CD4-positive, alpha-beta T cell treated with Interleukin-6 for 4 hours (primary cell): ENCODE results near the gene HSD17B8.
"Not testable (repeated sequence)": the region's sequence is repeated elsewhere in the genome, so short reads cannot be mapped to it uniquely, and the experiment has no call there.

ENCODE experiments used
- DNase-seq: peaks from one replicate; pipeline ENCODE4 v3.0.0-alpha.2; 2020; ENCODE audit warnings: mixed read lengths

HSD17B8 gene

DNA sequence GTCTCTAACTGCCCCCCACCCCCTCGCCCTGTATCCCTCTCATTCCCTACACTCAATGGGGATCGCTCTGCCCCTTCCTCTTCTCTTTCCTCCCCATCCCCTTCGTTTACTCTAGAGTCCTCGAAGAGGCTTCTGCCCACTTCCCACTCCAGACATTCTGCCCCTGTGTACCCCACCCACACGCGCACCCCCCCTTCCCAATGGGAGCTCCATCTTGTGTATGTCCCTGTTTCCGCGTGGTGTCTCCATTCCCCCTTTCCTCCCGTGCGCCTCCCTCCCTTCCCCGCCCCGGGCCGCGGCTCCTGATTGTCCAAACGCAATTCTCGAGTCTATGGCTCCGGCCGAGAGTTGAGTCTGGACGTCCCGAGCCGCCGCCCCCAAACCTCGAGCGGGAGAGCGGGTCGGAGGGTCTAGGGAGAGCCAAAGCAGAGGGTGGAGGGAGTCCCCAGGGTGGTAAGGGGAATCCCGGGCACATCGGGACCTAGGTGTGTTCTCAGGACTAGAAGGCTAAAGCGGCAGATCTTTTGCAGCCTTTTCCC lies 3.2 kb downstream of the HSD17B8 start:
- DNase-seq = peak; percentile 13

DNA sequence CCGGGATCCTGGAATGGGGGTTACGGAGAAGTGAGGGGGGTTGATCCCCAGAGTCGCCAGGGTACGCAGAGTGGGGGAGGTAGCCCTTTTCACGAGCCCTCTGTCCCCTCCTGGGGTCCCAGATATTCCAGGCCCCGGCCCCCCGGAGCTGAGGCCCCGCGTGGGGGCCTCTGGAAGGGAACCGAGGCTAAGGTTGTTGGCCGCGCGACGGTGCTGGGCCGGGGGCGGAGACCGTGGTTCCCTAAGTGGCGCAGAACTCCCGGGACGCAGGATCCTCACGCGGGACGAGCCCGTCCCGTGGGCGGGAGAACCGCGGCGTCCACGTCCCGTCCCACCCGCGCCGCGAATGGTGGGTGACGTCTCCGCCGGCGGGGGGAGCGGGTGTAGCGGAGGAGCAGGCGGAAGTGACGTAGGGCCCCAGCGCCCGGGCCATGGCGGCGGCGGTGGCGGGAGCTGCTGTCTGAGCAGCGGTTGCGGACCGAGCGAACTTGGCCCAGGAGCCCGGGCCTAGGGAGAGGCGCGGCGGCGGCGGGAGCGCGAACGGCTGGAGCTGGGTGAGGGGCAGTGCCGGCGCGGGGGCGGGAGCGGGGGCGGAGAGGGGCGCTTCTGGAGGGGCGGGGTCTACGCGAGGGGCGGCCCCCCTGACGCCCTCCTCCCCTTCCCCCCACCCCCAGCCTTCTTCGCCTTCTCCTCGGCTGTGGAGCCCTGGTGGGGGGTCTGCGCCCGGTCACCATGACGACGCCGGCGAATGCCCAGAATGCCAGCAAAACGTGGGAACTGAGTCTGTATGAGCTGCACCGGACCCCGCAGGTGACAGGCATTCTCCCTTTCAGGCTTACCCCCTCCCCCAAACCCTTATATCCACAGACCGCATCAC lies 3.9 kb downstream of the HSD17B8 start, which contains the start of gene RING1:
Gene RING1 (plus strand): TSS at position 410 of the 877 bp plus-strand sequence. CDS start 323 bp downstream, at position 733.
- peak; percentile 91 for DNase-seq

DNA sequence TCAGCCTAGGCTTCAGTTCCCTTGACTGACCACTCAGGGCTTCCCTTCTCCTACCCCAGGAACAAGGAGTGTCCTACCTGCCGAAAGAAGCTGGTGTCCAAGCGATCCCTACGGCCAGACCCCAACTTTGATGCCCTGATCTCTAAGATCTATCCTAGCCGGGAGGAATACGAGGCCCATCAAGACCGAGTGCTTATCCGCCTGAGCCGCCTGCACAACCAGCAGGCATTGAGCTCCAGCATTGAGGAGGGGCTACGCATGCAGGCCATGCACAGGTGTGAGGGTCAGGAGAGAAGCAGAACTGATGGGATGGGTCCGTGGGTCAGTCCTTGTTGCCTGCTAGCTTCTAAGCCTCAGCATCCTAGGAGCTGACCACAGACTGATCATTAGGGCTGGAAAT lies 5.4 kb downstream of the HSD17B8 start:
- DNase-seq = no peak

DNA sequence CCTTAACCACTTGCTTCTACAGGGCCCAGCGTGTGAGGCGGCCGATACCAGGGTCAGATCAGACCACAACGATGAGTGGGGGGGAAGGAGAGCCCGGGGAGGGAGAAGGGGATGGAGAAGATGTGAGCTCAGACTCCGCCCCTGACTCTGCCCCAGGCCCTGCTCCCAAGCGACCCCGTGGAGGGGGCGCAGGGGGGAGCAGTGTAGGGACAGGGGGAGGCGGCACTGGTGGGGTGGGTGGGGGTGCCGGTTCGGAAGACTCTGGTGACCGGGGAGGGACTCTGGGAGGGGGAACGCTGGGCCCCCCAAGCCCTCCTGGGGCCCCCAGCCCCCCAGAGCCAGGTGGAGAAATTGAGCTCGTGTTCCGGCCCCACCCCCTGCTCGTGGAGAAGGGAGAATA lies 6.7 kb downstream of the HSD17B8 start:
- no peak for DNase-seq

DNA sequence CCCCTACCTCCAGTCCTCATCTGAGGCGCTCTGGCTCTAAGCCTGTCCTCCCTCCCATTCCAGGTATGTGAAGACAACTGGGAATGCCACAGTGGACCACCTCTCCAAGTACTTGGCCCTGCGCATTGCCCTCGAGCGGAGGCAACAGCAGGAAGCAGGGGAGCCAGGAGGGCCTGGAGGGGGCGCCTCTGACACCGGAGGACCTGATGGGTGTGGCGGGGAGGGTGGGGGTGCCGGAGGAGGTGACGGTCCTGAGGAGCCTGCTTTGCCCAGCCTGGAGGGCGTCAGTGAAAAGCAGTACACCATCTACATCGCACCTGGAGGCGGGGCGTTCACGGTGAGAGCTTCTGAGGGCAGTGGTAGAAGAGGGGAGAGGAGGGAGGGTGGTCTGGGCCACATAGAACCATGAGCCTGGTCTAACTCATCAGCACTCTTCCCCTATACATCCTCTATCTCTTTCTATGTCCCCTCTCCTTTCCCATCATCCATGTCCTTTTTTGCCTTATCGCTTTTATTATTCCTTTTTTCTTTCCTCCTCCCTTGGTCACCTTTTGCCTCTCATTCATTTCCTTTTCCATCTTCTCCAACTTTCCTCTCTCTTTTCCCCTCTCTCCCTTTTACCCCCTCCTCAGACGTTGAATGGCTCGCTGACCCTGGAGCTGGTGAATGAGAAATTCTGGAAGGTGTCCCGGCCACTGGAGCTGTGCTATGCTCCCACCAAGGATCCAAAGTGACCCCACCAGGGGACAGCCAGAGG lies 7.4 kb downstream of the HSD17B8 start:
- DNase-seq = no peak

DNA sequence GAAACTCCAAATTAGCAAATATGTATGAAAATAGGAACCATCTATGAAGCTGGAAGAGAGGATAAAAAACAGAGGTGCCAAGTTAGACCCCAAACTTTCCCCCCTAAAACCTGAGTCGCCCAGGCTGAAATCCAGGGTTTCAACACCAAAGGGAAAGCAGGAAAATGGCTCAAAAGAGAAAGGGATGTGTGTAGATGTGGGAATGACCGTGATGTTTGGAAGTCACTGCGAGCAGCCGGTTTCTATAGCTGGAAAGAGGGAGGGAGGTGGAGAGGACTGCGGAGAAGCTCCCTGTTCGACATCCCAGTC lies 8.4 kb downstream of the HSD17B8 start:
- no peak for DNase-seq

DNA sequence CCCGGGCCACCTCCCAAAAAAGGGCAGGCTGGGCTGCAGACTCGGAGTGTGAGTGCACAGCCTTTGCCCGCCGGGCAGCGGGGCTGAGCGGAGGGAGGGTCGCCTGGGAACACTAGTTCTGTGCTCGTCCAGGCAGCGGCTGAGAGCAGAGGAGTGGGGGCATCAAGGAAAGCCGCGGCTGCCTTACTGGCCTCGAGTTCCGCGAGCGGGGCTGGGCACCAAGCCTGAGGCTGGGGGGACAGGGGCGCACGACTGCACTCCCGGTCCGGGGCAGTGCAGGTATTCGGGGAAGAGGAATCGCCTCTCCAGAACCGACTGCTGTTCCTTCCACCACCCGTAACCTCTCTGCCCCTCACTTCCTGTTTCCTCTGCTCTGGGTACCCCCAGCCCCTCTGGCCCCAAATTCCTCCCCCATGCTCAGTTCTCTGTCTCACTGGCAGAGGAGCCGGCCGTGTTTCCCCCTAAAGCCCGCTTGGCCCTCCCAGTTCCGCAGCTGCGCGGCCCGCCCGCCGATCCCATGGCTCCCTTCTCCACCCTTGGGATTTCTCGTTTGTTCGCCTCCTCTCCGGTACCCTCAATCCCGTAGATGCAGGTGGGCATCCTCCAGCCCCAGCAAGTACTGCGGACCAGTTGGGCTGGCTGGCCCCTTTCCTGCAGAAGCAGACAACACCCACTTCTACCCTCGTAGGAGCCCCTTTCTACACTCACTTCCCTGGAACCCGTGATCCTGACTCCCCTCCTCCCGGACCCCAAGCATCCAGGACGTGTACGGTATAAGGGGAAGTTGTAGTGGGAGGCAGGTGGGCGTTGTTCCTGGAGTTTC lies 8.9 kb downstream of the HSD17B8 start:
- no peak for DNase-seq

DNA sequence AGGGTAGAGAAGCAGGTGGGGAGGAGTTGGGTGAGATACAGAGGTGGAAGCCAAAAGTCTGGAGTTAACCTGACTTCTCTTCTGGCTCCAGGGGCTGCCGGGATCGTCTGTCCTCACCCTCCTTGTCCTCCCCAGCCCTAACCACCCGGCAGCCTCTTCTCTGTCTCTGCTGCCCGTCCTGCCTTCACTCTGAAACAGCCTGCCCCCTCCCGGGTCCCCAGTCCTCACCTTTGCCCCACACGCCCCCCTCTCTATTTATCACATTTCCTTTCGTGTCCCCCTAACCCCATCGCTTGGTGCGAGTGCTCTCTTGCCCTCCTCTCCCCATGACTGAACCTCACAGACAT lies 9.5 kb downstream of the HSD17B8 start:
- no peak for DNase-seq

DNA sequence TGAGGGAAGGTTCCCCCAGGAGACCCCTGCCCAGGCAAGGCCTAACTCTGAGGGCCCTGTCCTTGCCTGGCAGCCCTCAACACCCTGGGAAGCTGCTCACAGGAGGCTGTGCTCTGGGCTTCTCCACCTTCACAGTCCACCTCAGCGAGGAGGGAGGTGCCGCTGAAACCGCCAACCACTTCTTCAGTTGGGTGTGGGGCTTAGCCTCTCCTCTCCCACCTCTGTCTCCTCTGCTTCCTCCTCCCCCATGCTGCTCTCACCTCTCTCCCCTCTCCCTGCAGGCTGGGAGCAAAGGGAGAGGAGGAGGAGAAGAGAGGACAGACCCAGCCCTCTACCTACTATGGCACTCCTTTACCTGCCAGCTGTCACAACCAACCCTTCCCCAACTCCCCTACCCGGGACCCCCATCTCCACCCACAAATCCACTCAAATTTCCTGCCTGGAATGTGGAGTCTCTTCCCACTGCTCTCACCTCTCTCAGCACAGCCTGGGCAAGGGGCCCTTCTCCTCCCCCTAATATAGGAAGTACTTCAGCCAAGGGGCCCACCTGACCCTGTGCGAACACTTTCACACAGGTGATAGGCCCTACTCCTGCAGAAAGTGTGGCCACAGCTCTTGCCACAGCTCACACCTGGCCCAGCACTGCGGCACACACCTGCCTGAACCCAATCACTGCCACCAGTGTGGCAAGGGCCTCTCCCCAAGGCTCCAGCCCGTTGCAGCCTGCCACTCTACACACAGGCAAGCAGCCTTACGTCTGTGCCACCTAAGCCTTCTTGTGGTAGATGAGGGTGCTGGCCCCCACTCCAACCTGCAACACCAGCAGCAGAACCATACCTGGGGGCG lies 11.0 kb downstream of the HSD17B8 start:
- no peak for DNase-seq

DNA sequence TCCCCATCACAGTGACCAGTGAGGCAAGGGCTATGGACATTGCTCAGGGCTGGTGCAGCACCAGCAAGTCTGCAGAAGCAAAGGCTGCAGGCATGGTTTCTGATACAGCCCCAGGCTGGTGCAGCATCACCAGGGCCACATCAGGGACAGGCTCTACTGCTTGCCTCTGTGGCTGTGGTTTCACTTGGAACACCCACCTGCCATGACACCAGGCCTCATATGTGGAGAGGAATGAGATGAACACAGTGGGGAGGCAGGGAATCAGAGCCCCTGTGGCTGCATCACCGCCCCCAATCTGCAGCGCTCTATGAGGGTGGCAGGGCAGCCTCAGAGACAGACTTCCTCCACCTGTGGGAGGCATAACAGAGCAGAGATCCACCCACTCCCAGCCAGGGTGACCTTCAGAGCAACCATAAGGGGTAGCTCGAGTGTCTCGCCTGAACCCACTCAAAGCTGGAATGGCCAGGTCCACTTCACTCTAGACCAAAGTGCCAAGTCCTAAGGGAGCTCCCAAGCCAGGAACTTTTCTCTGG lies 11.7 kb downstream of the HSD17B8 start:
- no peak for DNase-seq

DNA sequence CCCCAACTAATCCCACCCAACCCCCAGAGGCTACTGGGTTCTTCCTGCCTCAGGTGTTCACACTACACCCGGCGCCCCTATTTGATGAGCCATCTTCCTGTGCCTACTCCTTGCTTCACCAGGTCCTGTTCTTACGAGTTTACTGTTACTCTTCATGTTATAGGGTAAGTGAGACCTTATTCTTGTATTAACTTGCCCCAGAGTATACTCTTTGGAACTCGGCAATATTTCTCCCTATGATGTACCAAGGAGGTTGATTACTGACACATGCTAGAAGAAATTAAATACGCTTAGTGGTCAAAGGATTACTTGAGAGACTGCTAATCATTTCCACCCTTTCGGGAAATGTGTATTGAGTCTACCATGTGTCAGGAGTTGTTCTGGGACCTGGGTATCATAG lies 12.8 kb downstream of the HSD17B8 start:
- DNase-seq = no peak

DNA sequence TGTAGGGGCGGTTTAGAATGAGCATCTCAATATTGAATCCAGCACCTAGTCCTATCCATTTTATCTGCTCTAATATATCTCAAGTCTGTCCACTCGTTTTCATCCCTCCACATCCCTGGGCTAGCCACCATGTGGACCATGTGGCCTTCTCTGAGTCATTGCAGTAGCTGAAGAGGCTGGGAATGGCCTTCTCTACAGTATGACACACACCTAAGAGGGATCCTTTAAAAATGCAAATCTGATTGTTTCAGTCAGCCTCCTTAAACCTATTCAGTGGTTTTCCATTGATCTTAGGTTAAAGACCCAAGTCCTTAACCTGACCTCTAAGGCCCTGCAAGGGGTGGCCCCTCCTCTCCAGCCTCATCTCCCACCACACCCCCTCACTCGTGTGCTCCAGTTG lies 13.2 kb downstream of the HSD17B8 start:
- DNase-seq = no peak

DNA sequence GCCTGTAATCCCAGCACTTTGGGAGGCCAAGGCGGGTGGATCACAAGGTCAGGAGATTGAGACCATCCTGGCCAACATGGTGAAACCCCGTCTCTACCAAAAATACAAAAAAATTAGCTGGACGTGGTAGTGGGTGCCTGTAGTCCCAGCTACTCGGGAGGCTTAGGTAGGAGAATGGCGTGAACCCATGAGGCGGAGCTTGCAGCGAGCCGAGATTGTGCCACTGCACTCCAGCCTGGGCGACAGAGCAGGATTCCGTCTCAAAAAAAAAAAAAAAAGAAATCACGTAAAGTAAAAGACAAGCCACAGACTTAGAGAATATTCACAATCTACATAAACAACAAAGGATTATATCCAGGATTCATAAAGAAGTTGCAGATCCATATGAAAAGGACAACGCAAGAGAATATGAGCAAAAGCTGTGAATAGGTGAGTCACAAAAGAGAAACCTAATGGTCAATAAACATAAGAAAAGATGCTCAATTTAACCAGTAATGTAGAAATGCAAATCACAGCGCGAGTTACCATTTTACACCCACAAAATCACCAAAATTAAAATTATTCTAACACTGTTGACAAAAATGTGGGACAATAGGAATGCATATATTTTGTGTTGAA lies 22.2 kb downstream of the HSD17B8 start:
- not testable (repeated sequence) for DNase-seq

DNA sequence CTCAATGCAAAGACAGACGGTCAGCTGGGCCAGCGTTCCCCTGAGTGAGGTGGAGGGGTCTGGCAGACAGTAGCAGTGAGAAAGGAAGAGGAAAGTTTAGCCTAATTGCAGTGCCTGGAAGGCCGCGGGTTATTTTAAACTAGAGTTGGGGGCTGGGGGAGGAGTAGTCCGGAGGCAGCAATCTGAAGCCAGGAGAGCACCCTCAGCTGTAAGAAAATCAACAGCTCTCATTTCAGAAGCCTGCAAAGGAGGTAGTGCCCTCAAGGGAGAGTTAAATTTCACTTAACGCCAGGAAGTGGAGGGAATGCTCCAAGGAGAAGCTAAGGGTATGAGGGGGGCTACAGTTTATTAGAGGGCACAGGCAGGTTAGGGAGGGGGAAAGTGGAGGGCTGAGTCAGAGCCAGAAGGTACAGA lies 30.8 kb downstream of the HSD17B8 start:
- no peak for DNase-seq

DNA sequence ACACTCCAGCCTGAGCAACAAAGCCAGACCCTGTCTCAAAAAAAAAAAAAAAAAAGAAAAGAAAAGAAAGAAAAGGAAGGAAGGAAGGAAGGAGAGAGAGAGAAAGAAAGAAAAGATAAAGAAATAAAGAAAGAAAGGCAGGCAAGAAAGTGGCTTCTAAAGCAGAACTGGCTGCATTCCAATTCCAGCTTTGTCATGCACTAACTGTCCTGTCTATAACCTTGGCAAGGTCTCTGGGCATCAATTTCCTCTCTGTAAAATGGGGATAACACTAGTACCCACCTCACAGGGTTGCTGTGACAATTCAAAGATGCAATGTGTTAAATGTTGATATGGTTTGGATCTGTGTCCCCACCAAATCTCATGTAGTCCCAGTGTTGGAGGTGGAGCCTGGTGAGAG lies 31.9 kb downstream of the HSD17B8 start:
- DNase-seq = no peak

DNA sequence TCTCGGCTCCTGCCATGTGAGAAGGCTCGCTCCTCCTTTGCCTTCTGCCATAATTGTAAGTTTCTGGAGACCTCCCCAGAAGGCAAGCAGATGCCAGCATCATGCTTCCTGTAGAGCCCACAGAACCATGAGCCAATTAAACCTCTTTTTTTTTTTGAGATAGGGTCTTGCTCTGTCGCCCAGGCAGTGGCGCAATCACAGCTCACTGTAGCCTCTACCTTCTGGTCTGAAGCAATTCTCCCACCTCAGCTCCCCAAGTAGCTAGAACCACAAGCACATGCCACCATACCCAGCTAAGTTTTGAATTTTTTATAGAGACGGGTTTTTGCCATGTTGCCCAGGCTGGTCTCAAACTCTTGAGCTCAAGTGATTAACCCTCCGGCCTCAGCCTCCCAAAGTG lies 32.4 kb downstream of the HSD17B8 start:
- no peak for DNase-seq

DNA sequence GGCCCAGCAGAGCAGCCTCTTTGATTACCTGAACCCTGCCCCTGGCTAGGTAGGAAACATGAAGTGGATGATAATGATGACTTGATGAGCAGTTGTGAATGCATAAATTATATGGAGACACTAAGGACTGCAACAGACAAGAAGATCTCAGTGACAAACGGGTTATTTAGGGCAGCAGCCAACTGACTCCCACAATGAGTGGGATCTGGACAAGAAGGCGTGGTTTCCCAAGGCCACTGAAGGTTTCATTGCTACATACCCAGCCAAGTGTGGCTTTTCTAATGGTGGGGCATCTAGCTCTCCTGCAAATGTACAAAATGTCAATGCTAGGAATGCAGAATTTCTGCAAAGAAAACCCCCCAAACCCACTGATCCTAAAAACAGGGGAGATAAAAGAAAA lies 33.3 kb downstream of the HSD17B8 start:
- no peak for DNase-seq

DNA sequence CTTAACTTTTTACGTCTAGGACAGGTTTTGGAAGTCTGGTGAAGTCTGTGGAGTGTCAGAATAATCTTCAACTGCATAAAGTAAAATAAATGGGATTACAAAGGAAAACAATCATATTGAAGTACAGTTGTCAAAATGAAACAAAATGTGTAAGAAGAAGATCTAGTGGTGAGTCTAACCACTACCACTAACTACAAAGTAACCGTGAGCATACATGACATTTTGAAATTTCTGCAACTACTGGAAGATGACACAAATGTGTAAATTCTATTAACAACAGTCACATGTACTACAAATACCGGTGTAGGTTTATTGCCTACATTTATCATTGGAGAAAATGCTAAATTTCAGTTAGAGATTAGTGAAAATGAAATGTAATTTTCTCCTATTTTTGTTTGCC lies 37.5 kb downstream of the HSD17B8 start:
- no peak for DNase-seq

DNA sequence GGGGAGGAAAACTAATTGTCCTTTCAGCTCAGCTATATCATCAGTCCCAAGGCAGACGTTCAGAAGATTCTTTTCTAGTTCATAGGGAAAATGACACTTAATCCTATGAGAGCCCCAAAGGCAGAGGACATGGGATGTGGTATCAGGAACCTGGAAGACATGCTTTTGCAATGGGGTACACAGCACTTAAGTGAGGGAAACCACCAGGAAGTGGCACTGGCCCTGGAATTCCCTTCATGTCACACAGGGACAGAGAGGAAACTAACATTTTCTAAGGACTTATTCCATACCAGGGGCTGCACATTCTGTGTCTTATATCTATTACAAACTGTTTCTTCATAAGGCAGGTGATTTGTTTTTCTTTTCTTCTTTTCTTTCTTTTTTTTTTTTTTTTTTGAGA lies 39.0 kb downstream of the HSD17B8 start:
- DNase-seq = no peak

DNA sequence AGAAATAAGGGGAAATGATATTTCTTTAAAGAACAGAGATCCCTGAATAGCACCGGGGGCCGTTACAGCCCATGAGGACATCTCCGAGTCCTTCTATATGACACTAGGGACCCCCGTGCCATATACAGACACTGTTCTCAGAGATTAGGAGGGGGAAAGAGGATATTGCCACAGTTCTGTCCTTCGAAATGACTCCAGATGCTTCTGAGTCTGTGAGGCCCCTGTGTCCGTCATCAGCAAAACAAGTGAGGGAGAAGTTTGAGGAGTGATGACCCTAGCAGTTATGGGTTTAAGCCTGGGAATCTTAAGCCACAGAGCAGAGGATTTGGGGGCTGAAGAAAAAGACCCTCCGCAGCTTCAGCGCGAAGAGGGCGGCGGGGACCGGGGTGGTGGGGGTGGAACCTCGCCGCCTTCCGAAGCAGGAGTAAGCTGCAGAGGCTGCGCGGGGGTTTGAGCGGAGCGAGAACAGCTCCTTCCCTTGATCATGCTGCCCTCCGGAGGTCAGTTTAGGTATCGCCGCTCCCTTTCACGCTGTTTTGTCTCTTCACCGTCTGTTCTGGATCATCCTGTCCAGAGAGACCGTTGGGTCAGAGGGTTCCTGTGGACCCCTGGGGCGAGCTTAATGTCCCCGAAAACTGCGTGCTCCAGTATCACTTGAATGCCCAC lies 43.7 kb downstream of the HSD17B8 start:
- peak; percentile 93 for DNase-seq

DNA sequence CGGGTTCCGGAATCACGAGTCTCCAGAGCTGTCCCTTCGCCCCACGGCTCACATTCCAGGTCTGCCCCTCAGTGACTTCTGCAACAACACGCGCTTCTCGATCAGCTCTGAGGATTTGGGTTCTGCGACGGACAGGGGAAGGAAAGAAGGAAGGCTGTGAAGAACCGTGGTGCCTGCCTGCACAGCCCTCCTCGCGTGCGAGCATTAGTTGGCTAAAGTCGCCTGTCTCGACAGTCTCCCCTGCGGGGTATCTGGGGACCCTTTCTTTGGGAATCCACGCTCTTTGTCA lies 44.1 kb downstream of the HSD17B8 start:
- no peak for DNase-seq
